ENCODE data around the gene LRRC49.

GRCh38 chr15:70879401-70879800 lies 13.2 kb upstream of the LRRC49 start:
- TF ChIP-seq CTCF (IDR thresholded peaks at IDR 0.05) (no peak), POLR2A (IDR thresholded peaks at IDR 0.05) (no peak)
